ENCODE data around the gene MAPKBP1. TPM values are rescaled to one million over a fixed set of nuclear protein-coding genes. Genes with fewer than 3 reads are reported as not detected.

MAPKBP1 gene
- total RNA-seq, 1 experiment from 2014 or later = 14.5 TPM

DNA sequence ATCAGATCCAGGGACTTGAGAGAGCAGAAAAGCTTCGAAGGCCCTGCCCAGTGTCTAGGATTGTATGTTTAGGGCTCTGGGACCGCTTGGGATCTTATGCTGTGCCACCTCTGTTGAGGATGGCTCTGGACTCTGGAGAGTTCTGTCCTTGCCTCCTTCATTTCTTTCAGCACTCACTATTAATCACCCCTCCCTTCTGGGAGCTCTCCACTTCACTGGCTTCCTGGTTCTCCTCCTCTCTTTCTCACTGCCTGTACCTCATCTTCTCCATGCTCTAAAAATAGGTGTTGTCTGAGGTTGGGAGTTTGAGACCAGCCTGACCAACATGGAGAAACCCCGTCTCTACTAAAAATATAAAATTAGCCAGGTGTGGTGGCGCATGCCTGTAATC, 17.3 kb downstream of the MAPKBP1 start:
- Histone ChIP-seq H3K27ac (peak overlapping the region; percentile 10; the same call in 1 of the 2 replicates), H3K4me1 (peaks cover 18% of the 10 kb centered on the region)
- no peak for DNase-seq

DNA sequence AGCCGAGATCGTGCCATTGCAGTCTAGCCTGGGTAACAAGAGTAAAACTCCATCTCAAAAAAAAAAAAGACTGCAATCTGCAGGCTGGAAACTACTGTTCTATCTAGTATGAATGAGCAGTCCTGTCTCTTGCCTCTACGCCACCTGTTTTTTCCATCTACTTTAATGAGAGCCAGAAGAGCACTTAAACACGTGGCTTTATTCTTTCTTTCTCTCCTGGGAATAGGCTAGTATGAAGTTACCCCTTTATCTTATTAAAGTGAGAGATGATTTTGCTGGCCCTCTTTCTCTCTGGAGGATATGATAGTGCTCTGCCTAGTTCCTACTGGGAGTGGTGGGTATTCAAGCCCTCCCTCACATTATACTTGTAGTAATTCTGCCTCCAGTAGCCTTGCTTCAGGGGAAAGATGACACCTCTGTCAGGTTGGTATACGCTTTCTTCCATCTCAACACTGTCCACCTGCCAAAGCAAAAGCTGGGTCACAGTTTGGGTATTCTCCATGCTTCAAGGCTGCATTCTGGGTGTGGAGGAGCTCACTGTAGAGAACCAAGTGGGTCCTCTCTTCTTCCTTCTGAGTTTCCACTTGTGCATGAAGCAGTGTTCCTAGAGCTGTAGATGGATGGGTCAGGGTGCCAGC, 17.8 kb downstream of the MAPKBP1 start:
- Histone ChIP-seq H3K27ac (no peak overlapping the region), H3K27me3 (no peaks in the 10 kb centered on the region), H3K4me3 (no peak overlapping the region), H3K9me3 (replicated peaks) (no peaks in the 10 kb centered on the region), H3K36me3 (no peaks in the 10 kb centered on the region), H3K4me1 (peaks cover 18% of the 10 kb centered on the region)
- DNase-seq = peak; percentile 40 to 80

More for the DNA sequence above, 17.3 kb downstream of the MAPKBP1 start:
- no peaks in the 10 kb centered on the region for H3K27me3 ChIP-seq
- no peaks in the 10 kb centered on the region for H3K36me3 ChIP-seq
- no peak overlapping the region for H3K4me3 ChIP-seq
- no peaks in the 10 kb centered on the region for H3K9me3 ChIP-seq (replicated peaks)

DNA sequence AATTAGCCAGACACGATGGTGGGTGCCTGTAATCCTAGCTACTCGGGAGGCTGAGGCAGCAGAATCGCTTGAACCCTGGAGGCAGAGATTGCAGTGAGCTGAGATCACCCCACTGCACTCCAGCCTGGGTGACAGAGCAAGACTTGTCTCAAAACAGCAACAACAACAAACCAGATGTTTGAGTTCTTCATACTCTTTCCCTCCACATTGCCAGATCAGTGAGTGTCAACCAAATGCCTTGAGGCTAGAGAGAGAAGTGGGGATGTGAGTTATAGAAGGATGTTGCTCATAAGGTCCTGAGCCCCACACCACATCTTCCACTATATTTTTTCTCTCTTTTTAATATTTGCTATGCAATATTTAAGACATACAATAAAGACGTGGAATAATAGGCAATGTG, 19.8 kb downstream of the MAPKBP1 start:
- Histone ChIP-seq H3K9me3 (replicated peaks) (no peaks in the 10 kb centered on the region), H3K4me3 (no peak overlapping the region), H3K27ac (no peak overlapping the region), H3K27me3 (no peaks in the 10 kb centered on the region), H3K4me1 (peaks cover 18% of the 10 kb centered on the region), H3K36me3 (no peaks in the 10 kb centered on the region)
- DNase-seq = peak in 1 of 2 experiments; percentile 33

- H3K4me3 ChIP-seq = no peak overlapping the region
- H3K9me3 ChIP-seq (replicated peaks) = no peaks in the 10 kb centered on the region
- H3K4me1 ChIP-seq = peaks cover 12% of the 10 kb centered on the region
- H3K27me3 ChIP-seq = no peaks in the 10 kb centered on the region
- no peak for DNase-seq
- H3K27ac ChIP-seq = no peak overlapping the region
- no peaks in the 10 kb centered on the region for H3K36me3 ChIP-seq
Measured at GRCh38 chr15:41795996-41796856, 21.9 kb downstream of the MAPKBP1 start.

- no peaks in the 10 kb centered on the region for H3K9me3 ChIP-seq (replicated peaks)
- DNase-seq = no peak
- no peaks in the 10 kb centered on the region for H3K27me3 ChIP-seq
- no peak overlapping the region for H3K27ac ChIP-seq
- H3K36me3 ChIP-seq = no peaks in the 10 kb centered on the region
- H3K4me3 ChIP-seq = no peak overlapping the region
- H3K4me1 ChIP-seq = peaks cover 2% of the 10 kb centered on the region
Measured at GRCh38 chr15:41797201-41797944, 23.1 kb downstream of the MAPKBP1 start.

DNA sequence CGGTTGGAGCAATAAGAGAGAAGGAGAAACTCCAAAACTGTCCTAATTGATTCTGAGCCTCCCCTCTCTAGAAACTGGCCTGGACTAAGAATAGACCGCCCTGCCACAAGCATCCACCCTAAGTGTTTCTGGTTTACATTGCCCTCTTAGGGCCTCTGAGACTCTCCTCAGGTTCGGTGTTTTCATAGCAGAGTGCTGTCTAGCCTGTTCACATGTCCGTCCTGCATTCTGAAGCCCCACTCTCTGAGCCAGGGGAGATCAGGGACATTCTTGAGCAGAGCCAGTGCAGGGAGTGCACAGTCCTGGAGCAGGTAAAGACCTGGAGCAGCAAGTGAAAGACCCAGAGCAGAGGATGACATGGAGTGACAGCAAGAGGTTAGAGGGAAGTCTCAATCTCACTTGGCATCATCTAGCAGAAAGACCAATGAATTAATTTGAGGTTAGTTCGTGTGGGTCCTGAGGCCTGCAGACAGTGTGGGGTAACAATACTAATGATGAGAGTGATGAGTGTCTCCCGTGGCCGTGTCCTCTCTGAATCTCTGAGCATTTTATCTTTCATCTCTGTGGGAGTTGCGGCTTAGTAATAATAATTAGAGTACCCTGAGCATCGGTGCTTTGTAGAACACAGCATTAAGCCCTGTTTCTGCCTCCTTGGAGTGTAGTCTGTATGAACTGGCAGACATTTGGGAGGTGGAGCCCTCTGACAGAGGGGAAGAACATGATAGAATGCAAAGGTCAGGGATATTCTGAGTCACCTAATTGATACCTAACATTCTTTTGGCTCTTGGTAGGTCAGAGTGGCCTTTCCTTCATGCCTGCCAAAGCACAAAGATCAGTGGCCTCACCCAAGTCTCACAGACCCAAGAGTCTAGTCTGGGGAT, 24.6 kb downstream of the MAPKBP1 start:
- Histone ChIP-seq H3K36me3 (0 out of 2 replicates have a peak, but pooled peaks cover 5% of the 10 kb centered on the region), H3K4me1 (no peaks in the 10 kb centered on the region), H3K27ac (no peak overlapping the region), H3K9me3 (replicated peaks) (no peaks in the 10 kb centered on the region), H3K4me3 (no peak overlapping the region), H3K27me3 (no peaks in the 10 kb centered on the region)
- no peak for DNase-seq

DNA sequence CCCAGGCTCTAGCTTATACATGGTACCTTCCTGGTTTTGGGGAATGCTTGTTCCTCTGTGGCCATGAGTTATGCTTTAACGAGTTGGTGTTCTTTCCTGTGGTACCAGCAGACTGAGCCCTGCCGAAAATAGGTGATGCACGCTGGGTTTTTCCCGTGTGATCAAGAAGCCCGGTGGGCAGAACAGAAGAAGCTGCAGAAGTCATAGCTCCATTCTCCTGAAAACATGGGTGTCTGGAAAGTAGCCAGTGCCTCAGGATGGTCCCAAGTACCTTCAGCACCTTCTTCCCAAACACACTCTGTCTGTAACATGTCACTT, 25.2 kb downstream of the MAPKBP1 start:
- H3K9me3 ChIP-seq (replicated peaks) = no peaks in the 10 kb centered on the region
- no peak for DNase-seq
- H3K4me1 ChIP-seq = no peaks in the 10 kb centered on the region
- H3K4me3 ChIP-seq = no peak overlapping the region
- H3K27ac ChIP-seq = no peak overlapping the region
- H3K36me3 ChIP-seq = 0 out of 2 replicates have a peak, but pooled peaks cover 5% of the 10 kb centered on the region
- no peaks in the 10 kb centered on the region for H3K27me3 ChIP-seq

DNA sequence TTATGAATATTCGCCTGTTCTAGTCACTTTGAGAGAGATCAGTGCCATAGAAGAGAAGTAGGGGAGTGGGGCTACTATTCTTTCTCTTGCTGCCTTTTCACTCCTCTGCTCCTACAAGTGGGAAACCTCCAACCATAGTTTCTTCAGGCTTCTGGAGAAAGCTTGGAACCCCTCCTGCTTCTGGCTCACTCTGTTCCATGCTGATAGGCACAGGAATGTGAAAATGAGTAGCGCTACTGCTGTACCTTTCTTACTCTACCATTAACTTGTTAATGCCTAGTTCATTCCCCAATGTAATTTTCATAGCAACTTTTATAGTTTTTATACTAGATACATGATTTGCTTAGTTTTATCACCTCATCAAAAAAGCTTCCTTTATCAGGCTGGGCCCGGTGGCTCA, 26.9 kb downstream of the MAPKBP1 start:
- Histone ChIP-seq H3K27me3 (no peaks in the 10 kb centered on the region), H3K4me1 (no peaks in the 10 kb centered on the region), H3K9me3 (replicated peaks) (no peaks in the 10 kb centered on the region), H3K27ac (no peak overlapping the region), H3K36me3 (0 out of 2 replicates have a peak, but pooled peaks cover 5% of the 10 kb centered on the region), H3K4me3 (no peak overlapping the region)
- DNase-seq = no peak

- Histone ChIP-seq H3K27me3 (no peaks in the 10 kb centered on the region), H3K9me3 (replicated peaks) (no peaks in the 10 kb centered on the region), H3K36me3 (0 out of 2 replicates have a peak, but pooled peaks cover 5% of the 10 kb centered on the region), H3K4me1 (no peaks in the 10 kb centered on the region), H3K4me3 (no peak overlapping the region), H3K27ac (no peak overlapping the region)
- no peak for DNase-seq
Measured at GRCh38 chr15:41801850-41802455, 27.7 kb downstream of the MAPKBP1 start.

DNA sequence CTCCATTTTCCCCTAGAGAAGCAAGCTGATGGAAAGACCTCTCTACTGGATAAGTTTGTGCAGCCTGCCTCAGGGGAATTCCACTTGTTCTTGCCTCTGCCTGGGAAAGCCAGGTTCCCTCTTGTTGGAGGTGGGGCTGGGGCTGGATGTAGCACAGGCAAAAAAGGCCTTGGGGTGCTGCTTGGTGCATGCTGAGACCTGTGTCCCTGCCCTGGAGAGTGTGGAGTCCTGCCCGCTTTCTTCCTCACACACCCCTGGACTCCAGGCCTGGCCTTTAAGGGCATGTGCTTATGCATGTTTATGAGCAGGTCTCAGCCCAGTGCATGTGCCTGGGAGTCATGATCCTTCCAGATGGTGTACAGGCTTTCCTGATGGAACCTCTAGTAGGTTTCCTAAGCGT, 30.1 kb downstream of the MAPKBP1 start:
- 0 out of 2 replicates have a peak, but pooled peaks cover 5% of the 10 kb centered on the region for H3K36me3 ChIP-seq
- no peak for DNase-seq
- H3K9me3 ChIP-seq (replicated peaks) = no peaks in the 10 kb centered on the region
- no peaks in the 10 kb centered on the region for H3K27me3 ChIP-seq
- H3K4me3 ChIP-seq = no peak overlapping the region
- H3K4me1 ChIP-seq = peaks cover 4% of the 10 kb centered on the region; the same call in 1 of the 2 replicates
- H3K27ac ChIP-seq = no peak overlapping the region

- Histone ChIP-seq H3K9me3 (replicated peaks) (no peaks in the 10 kb centered on the region), H3K27ac (no peak overlapping the region), H3K4me3 (no peak overlapping the region), H3K4me1 (peaks cover 5% of the 10 kb centered on the region; the same call in 1 of the 2 replicates), H3K36me3 (0 out of 2 replicates have a peak, but pooled peaks cover 5% of the 10 kb centered on the region), H3K27me3 (no peaks in the 10 kb centered on the region)
- DNase-seq = no peak
Measured at GRCh38 chr15:41804916-41805666, 30.8 kb downstream of the MAPKBP1 start.

DNA sequence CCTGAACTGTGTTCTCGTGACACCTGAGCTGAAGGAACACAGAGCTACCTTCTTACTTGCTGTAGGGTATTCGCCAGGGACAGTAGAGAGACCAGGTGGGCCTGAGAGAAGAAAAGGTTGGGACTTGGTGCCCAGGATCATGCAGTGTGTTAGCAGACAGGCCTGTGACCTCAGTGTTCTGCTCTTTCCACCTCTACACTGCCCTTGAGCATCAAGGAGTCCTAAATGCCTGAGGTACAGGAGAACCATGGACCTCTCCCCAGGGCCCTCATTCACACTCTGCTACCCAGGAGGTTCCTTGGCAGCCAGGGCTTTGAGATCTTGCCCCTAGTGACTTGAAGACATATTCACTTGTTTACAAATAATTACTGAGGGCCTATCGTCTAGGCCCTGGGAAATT, 31.4 kb downstream of the MAPKBP1 start:
- no peak for DNase-seq
- Histone ChIP-seq H3K27me3 (no peaks in the 10 kb centered on the region), H3K36me3 (0 out of 2 replicates have a peak, but pooled peaks cover 5% of the 10 kb centered on the region), H3K4me1 (peaks cover 5% of the 10 kb centered on the region; the same call in 1 of the 2 replicates), H3K4me3 (no peak overlapping the region), H3K9me3 (replicated peaks) (no peaks in the 10 kb centered on the region), H3K27ac (no peak overlapping the region)

Measured in SJCRH30 (cell line).